Measurements from ENCODE around the gene ALDH9A1.
"Not testable (repeated sequence)": the region's sequence is repeated elsewhere in the genome, so short reads cannot be mapped to it uniquely, and the experiment has no call there.

The ALDH9A1 gene

DNA sequence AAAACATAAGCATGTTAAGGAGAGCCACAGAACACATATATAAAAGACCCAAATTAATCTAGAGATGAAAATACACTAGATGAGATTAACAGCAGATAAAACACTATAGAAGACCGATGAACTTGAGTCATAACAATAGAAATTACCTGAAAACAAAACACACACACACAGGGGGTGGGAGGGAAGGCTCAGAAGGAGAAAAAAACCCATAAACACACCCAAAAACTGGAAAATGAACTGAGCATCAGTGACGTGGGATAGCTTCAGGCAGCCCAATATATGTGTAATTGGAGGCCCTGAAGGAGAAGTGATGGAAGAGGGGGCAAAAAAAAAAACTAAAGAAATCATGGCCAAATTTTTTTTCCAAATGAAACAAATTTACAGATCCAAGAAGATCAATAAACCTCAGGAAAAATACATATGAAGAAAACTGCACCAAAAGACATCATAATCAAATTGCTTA lies 11.4 kb downstream of the ALDH9A1 start:
- no peak for DNase-seq (ENCODE audit: low spot score)

DNA sequence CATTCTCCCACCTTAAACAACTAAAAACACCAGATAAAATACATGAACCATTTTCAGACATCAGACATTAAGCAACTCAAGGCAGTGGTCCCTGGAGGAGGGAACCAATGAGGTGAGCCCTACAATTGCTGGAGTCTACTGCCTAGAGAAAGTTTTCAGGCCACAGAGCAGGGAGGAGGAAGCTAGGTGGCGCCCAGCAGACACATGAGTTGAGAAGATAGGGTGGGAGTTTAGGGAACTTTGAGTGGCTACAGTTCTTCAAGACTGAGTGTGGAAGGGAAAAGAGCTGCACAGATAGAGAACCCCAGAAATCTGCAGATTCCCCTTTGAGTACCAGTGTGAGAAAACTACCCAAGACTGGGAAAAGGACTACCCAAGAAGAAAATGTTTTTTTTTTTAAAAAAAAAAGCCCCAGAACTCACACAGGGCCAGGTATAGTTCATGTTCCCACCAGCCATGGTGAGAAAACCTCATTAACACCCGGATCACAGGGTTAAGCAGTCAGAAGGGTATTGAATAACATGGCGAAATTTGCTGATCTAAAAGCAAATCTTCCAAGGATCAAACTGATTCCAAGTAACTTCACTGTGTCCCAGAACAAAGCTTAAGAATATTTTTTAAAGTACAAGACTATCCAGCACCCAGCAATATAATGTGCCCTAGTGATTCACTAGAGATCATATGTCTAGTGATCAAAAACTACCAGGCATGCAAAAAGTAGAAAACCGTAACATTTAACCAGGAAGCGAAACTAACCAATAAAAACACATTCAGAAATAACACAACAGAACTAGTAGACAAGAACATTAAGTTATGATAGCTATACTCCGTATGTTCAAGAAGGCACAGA lies 12.0 kb downstream of the ALDH9A1 start:
- DNase-seq (ENCODE audit: low spot score) = no peak

DNA sequence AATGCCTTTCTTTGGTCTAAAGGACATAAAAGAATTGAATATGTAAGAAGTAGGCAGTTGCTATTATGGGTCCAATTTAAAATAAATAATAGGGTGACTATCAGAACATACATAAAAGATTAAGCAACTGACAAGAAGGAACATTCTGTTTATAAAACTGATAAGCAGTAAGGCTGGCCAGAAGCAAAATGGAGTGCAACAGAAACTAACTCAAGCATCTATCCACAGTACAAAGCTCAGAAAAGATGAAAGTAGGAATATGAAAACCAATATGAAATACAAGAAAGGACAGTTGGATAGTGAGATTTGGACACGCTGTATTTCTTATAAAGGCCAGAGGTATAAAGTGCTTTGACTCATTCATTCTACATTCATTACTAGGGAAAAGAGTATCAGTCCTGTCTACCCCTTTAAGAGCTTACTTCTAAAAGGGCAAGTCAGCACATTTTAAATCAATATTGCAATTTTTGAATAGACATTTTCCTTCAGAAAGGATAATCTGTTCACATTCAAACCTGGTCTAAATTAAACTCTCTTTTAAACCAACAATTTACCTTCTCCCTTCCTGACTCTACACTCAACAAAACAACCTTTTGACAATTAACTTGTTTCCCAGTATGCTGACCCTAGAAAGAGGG lies 14.4 kb downstream of the ALDH9A1 start:
- no peak for DNase-seq (ENCODE audit: low spot score)

DNA sequence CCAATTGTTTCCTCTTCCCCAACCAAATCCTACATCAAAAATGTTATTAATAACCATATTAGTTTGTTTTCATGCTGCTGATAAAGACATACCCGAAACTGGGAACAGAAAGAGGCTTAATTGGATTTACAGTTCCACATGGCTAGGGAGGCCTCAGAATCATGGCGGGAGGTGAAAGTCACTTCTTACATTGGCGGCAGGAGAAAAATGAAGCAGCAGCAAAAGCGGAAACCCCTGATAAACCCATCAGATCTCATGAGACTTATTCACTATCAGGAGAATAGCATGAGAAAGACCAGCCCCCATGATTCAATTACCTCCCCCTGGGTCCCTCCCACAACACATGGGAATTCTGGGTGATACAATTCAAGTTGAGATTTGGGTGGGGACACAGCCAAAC lies 17.6 kb downstream of the ALDH9A1 start:
- not testable (repeated sequence) for DNase-seq (ENCODE audit: low spot score)

DNA sequence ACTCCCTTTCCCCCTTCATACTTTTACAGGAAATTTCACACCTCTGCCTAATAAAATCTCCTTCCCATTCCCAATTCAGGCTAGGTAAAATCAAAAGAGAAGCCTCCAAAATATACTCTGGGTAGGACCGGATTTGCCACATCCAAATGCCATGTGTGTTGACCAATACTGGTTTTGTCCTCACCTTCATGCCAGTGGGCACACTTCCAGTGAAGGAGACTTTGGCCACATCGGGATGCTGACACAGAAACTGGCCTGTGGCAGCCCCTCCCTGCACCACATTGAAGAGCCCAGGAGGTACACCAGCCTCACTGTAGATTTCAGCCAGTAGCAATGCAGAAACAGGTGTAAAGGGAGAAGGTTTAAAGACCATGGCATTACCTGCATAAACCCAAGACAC lies 18.1 kb downstream of the ALDH9A1 start:
- DNase-seq (ENCODE audit: low spot score) = no peak

DNA sequence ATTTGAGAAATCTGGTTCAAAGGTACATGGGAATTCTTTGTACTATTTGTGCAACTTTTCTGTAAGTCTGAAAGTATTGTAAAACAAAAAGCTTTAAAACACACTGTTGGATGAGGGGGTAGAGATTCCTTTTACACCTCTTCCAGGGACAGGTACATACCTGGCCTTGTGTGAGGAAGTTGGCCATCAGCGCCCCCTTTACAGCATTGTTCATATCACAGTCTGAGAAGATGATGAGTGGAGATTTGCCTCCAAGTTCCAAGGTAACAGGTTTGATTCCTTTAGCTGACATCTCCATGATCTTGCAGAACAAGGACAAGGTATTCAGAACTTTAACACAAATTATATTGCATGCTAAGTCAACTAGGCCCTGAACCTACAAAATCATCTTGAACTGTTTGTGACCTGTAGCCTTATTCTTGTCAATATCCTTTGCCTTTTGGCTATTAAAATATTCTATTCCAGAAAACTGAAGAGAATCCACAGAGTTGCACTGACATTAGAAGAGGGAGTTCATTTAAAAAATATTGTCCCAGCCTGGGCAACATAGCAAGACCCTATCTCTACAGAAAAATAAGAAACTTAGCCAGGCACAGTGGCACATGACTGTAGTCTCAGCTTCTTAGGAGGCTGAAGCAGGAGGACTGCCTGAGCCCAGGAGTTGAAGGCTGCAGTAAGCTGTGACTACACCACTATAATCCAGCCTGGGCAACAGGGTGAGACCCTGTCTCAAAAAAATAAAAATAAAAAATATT lies 18.9 kb downstream of the ALDH9A1 start:
- DNase-seq (ENCODE audit: low spot score) = no peak

DNA sequence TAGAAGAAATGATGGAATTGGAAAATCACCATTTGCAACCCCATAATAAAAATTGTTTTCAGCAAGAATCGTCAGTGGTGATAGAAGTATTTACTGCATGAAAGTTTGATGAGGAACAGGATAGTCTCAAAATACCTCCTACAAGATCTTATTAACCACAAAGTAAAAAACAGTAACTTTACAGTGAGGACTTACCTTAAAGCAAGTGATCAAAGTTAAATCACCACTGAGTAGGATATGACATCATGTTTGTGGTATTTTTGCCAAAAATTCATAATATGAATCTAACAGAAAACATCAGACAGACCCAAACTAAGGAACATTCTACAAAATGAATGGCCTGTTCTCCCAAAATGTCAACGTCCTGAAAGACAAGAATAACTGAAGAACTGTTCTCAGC lies 19.9 kb downstream of the ALDH9A1 start:
- DNase-seq (ENCODE audit: low spot score) = peak; percentile 44

DNA sequence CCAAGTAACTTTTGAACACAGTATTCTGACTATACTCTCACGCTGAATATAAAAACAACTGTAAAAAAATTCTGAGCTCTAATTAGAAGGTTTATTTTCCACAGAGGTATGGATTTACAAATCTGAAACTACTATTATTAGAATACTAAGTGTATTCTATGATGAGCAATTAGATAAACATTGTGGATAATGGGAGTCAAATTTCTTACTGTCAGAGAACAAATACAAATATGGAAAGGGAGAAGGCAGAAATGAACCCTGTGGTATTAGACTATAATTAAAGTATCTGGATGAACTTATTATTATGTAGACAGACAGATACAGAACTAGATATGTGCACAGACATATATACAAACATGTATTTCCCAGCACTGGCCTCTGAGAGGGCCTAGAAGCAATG lies 22.6 kb downstream of the ALDH9A1 start:
- DNase-seq (ENCODE audit: low spot score) = no peak

DNA sequence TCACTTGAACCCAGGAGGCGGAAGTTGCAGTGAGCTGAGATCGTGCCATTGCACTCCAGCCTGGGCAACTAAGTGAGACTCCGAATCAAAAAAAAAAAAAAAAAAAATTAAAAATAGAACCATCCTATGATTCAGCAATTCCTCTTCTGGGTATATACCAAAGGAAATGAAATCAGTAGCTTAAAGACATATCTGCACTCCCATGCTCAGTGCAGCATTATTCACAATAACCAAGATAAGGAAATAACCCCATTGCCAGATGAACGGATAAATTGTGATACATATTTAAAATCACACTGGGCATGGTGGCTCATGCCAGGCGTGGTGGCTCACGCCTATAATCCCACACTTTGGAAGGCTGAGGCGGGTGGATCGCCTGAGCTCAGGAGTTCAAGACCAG lies 23.8 kb downstream of the ALDH9A1 start:
- no peak for DNase-seq (ENCODE audit: low spot score)

DNA sequence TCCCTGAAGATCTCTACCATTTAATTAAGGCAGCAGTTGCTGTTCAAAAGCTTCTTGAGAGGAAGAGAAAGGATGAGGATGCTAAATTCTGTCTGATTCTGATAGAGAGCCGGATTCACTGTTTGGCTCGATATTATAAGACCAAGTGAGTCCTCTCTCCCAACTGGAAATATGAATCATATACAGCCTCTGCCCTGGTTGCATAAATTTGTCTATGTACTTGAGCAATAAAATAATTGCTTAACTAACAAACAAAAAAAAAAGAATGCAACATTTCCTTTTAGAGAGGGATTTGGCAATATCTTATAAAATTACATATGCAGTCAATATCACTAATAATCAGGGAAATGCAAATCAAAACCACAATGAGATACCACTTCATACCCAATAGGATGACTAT lies 26.8 kb downstream of the ALDH9A1 start:
- no peak for DNase-seq (ENCODE audit: low spot score)

DNA sequence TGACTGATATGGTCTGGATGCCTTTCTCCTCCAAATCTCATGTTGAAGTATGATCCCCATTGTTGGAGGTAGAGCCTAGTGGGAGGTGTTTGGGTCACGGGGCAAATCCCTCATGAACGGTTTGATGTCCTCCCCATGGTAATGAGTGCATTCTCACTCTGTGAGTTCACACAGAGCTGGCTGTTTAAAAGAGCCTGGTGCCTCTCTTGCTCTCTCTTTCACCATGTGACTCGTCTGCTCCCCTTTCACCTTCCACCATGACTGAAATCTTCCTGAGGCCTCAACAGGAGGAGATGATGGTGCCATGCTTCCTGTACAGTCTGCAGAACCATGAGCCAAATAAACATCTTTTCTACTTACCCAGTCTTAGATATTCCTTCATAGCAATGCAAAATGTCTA lies 30.2 kb downstream of the ALDH9A1 start:
- DNase-seq (ENCODE audit: low spot score) = no peak

DNA sequence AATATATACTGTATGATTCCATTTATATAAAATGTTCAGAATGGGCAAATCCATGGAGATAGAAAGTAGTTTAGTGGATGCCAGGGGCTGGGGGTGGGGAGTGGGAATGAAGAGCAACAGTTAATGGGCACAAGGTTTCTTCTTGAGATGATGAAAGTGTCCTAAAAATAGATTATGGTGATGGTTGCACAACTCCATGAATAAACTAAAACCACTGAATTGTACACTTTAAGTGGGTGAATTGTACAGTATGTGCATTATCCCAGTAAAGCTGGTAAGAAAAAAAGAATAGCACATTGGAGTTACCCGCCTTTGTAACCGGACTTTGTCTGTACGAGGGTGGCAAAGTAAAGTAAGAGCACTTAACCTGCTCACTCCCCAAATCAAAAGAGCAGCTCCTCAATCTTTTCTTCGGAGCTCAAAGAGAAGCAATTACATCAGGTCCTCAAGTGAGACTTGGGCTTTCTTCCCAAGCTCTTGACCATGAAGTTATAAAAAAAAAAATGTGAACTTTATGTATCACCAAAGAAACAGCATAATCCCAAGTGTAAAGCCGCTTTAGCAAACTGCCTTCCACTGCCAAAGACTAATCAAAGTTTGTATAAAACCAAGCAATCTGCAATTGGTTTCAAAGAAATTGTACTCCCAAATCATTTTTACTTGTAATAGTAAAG lies 32.1 kb downstream of the ALDH9A1 start:
- no peak for DNase-seq (ENCODE audit: low spot score)

DNA sequence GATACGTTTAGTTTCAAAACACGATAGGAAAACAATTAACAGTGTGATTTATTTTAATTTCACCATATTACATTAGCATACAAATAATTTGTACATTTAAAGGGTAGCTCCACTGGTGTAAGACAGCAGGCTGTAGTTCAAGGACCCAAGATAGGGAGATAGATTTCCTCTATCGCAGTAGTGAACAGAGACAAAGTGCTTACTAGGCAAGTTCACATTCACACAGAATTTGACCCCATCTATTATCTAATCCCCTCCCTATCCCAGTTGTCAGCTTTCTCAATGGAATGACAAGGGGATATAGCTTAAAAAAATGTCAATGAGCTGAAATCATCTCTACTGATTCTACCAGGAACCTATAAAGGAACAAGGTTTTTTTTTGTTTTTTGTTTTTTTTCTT lies 36.2 kb downstream of the ALDH9A1 start:
- no peak for DNase-seq (ENCODE audit: low spot score)

DNA sequence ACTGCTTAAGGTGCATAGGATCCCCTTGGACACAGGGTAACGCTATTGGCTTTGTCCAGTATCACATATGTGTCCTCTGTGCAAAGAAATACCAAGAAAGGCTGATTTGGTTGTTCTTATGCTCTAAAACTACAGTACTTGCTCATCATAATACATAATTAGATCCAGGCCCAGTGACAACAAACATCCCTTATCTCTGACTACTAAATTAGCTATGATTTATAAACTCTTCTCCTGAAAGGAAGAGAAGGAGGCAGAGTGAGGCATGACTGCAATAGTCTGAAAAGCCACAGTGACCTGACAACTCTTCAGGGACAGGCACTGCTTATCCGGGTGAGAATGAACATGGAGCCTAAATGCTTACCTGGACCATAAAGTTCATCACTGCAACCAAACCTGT lies 36.7 kb downstream of the ALDH9A1 start:
- no peak for DNase-seq (ENCODE audit: low spot score)

DNA sequence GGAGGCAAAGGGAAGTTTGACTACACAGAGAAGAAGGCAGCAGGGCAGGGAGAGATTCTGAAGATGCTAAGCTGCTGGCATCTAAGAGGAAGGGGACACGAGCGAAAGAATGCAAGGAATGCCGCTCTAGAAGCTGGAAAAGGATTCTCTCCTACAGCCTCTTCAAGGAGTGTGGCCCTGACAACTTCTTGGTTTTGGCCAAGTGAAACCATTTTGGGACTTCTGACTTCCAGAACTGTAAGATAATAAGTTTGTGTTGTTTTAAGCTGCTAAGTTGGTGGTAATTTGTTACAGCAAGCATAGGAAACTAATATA lies 38.8 kb downstream of the ALDH9A1 start:
- no peak for DNase-seq (ENCODE audit: low spot score)

DNA sequence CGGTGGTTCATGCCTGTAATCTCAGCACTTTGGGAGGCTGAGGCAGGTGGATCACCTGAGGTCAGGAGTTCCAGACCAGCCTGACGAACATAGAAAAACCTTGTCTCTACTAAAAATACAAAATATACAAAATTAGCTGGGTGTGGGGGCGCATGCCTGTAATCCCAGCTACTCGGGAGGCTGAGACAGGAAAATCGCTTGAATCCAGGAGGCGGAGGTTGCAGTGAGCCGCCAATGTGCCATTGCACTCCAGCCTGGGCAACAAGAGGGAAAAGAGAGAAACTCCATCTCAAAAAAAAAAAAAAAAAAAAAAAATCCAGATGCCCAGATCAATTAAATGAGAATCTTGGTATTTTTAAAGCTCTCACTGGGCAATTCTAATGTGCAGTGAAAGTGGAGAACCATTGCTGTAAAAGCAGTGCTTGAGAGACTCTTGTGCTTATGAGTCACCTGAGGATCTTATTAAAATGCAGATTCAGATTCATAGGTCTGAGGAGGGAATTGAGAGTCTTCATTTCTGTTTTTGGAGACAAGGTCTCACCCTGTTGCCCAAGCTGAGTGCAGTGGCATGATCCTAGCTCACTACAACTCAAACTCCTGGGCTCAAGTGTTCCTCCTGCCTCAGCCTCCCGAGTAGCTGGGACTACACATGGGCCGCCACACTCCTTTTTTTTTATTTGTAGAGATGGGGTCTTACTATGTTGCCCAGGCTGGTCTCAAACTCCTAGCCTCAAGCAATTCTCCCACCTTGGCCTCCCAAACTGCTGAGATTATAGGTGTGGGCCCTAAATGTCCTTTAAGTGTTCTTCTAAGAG lies 39.4 kb downstream of the ALDH9A1 start:
- not testable (repeated sequence) for DNase-seq (ENCODE audit: low spot score)

DNA sequence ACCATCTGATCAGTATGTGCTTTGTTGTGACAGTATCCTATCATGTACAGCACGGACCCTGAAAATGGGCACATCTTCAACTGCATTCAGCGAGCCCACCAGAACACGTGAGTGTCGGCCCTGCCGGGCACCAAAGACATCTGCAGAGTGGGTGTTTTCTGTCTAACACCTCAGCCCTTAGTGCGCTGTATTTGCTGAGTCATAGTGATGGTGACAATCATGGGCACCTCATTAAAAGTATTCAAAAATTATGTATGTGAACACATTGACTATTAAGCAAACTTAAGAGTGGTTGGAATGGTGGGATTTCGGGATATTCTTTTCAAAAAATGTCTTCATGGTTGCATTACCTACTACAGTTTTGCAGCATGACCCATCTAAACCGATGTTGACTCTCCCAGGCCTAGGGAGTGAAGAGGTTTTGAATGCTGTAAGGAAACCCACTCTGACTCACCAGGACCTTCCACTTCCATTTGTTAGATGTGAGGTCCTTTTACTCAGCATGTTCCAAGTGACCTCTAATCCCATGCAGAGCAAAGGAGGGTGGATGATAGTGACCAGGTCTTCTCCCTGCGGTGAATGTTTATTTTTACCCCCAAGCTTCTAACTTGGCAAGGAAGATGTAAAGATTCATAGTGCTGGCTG lies 47.3 kb downstream of the ALDH9A1 start:
- no peak for DNase-seq (ENCODE audit: low spot score)

DNA sequence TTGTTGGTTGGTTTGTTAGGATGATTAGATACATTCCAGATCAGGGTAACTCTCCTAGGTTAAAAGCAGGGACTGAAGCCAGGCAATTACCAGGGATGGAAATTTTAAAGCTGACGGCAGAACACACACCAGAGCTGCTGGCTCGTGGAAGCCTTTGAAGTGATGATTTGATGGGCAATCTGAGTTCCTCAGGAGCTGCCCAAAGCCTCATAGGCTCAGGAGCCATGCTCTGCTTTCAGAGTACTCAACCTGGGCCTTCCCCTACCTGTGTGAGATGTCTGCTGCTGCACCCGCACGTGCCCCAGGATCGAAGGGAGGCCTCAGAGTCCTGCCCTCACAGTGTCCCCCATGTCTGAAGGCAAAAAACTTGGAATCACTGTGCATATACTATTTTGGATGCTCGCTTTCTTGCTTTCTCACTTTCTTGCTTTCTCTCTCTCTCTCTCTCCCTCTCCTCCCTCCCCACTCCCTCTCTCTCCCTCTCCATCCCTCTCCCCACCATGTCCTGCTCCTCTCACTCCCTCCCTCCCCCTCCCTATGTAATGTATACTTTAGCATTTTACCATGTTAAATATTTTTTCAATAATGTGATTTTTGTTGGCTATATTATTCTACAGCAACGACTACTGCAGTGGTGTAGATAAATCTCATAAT lies 49.3 kb downstream of the ALDH9A1 start:
- no peak for DNase-seq (ENCODE audit: low spot score)

DNA sequence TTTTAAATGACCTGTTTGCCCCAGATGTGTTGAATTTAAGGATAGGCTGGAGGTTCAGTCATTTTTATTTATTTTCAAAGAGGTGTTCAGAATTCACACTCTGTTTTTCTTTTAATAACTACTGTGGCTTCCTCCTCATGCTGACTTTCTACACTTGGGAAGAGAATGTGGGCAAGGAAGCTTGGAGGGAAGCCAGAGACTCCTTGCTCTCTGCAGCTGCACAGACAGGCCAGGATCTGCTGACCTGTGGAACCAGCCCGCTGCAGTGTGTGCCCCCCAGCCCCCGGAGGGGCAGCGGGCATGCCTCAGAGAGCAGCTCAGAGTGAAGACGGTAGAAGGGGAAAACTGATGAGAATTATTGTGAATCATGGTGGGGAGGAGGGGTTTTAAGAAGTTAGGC lies 50.4 kb downstream of the ALDH9A1 start:
- no peak for DNase-seq (ENCODE audit: low spot score)

DNA sequence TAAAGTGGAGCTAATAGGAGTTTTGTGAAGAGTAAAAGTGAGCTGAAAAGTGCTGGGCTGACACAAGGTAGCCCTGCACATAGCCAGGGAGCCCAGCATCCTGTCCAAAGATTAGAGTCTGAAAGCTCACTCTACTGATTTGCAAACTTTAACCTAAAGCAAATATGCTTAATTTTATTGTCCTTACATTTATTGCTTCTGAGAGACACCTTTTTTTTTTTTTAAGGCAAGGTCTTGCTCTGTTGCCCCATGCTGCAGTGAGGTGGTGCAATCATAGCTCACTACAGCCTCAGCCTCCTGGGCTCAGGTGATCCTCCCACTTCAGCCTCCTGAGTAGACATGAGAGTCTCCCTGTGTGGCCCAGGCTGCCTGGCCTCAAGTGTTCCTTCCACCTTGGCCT lies 50.8 kb downstream of the ALDH9A1 start:
- no peak for DNase-seq (ENCODE audit: low spot score)
